ENCODE data around the gene RERE.
A peak's percentile ranks its signal among the peaks of the same experiment; 100 is the strongest.

RERE gene

GRCh38 chr1:8416881-8417280, 400.6 kb downstream of the RERE start:
- H3K4me3 ChIP-seq (ENCODE audit: low read depth in 1 of 2, low read length in 1 of 2), result peak overlapping the region in 1 of 2 experiments; percentile 33
- H3K9me3 ChIP-seq, result no peaks in the 10 kb centered on the region
- peaks cover 89% of the 10 kb centered on the region for H3K36me3 ChIP-seq
- no peak for TF ChIP-seq CTCF (IDR thresholded peaks at IDR 0.05)
- H3K4me1 ChIP-seq (ENCODE audit: control insufficient read depth in 1 of 2, insufficient read depth in 1 of 2, low read depth in 1 of 2, low read length in 1 of 2), result peaks cover 62 to 66% of the 10 kb centered on the region in 2 experiments
- peak overlapping the region; percentile 80 for H3K27ac ChIP-seq
- no peaks in the 10 kb centered on the region for H3K27me3 ChIP-seq

DNA sequence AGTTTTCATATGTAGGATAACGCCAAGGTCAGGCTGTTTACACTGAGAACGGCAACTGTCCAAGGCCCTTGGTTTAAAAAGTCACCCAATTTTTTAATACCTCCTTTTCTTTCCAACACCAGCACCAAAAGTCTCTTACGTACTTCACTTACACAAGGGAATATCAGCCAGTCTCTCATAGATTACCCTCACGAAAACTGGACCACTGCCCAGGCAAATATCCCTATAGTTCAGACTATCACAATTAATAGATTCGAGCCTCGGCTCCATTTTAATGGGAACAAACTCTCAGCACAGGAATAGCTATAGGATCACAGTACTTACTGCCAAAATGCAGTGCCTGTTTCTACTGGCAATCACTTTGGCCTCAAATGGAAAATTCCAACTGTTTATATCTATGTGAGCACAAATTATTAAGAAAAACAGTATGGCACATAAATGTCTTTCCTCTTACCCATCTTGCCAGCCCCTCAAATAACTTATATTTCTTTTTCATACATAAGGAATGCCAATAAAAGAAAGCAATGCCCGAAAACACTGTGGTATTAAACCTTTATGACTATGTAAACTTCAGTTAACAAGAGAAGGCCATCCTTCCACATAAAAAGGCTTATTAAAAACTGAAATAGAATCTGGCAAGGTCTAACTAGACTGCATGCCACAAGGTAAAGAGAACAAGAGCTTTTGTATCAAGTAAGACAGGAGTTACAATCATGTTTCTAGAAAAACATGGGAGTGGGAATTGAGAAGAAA, 401.7 kb downstream of the RERE start:
- no peak overlapping the region for H3K27ac ChIP-seq
- peaks cover 89% of the 10 kb centered on the region for H3K36me3 ChIP-seq
- H3K4me1 ChIP-seq (ENCODE audit: control insufficient read depth in 1 of 2, insufficient read depth in 1 of 2, low read depth in 1 of 2, low read length in 1 of 2), result peaks cover 50 to 54% of the 10 kb centered on the region in 2 experiments

DNA sequence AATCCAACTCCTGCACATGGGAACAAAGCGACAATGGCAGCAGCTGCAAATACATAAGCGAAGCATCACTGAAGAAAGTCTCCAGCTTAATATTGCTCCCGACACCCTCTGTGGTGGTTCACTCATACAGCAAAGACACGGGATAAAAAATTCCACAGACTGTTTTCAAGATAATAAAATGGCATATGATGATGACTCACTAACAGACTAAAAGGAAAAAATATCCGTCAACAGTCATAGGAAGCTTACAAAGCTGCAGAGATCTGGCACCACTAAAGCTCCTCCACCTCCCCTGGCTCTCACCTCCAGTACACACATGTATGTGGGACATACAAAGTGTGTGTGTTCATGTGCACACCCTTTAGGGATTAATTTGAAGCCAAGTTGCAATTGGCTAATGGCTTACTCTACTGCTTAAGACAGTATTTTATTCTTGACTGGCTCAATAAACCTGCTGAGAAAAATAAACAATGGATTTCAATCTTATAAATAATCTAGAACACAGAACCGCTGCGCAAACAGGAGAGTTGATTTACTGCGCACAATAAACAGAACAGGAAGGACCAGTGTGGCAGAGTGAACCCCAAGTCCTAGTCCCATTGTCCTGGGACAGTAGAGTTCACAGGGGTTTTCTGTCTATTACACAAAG, 405.1 kb downstream of the RERE start:
- H3K9me3 ChIP-seq, result no peaks in the 10 kb centered on the region
- peaks cover 90% of the 10 kb centered on the region for H3K36me3 ChIP-seq
- H3K27ac ChIP-seq, result no peak overlapping the region
- H3K4me1 ChIP-seq (ENCODE audit: control insufficient read depth in 1 of 2, insufficient read depth in 1 of 2, low read depth in 1 of 2, low read length in 1 of 2), result peaks cover 32 to 34% of the 10 kb centered on the region in 2 experiments
- H3K4me3 ChIP-seq (ENCODE audit: low read depth in 1 of 2, low read length in 1 of 2), result no peak overlapping the region
- H3K27me3 ChIP-seq, result no peaks in the 10 kb centered on the region
- no peak for TF ChIP-seq CTCF (IDR thresholded peaks at IDR 0.05)

More for the DNA sequence above, 401.7 kb downstream of the RERE start:
- no peak overlapping the region for H3K4me3 ChIP-seq (ENCODE audit: low read depth in 1 of 2, low read length in 1 of 2)
- H3K9me3 ChIP-seq, result no peaks in the 10 kb centered on the region
- H3K27me3 ChIP-seq, result no peaks in the 10 kb centered on the region
- no peak for TF ChIP-seq CTCF (IDR thresholded peaks at IDR 0.05)

- H3K27me3 ChIP-seq, result no peaks in the 10 kb centered on the region
- H3K4me1 ChIP-seq (ENCODE audit: control insufficient read depth in 1 of 2, insufficient read depth in 1 of 2, low read depth in 1 of 2, low read length in 1 of 2), result peaks cover 27 to 28% of the 10 kb centered on the region in 2 experiments
- no peaks in the 10 kb centered on the region for H3K9me3 ChIP-seq
- no peak for TF ChIP-seq CTCF (IDR thresholded peaks at IDR 0.05)
- no peak overlapping the region for H3K27ac ChIP-seq
- H3K36me3 ChIP-seq, result peaks cover 91% of the 10 kb centered on the region
- H3K4me3 ChIP-seq (ENCODE audit: low read depth in 1 of 2, low read length in 1 of 2), result no peak overlapping the region
Observed at GRCh38 chr1:8411803-8412182, 405.6 kb downstream of the RERE start.

GRCh38 chr1:8410791-8411190, 406.6 kb downstream of the RERE start:
- Histone ChIP-seq H3K4me3 (ENCODE audit: low read depth in 1 of 2, low read length in 1 of 2) (no peak overlapping the region), H3K27ac (peak overlapping the region; percentile 83), H3K36me3 (peaks cover 91% of the 10 kb centered on the region), H3K9me3 (no peaks in the 10 kb centered on the region), H3K27me3 (no peaks in the 10 kb centered on the region), H3K4me1 (ENCODE audit: control insufficient read depth in 1 of 2, insufficient read depth in 1 of 2, low read depth in 1 of 2, low read length in 1 of 2) (peaks cover 20 to 23% of the 10 kb centered on the region in 2 experiments)
- TF ChIP-seq CTCF (IDR thresholded peaks at IDR 0.05), result no peak

All from neutrophil (primary cell).